Thoracic aorta (tissue), 2 donors: ENCODE data around the gene TNS3. TPM values are rescaled to one million over a fixed set of nuclear protein-coding genes. Genes with fewer than 3 reads are reported as not detected.

Experiments used
- ATAC-seq: fragments of 150-250 bp; one replicate; pipeline ENCODE4 v1.8.0; 2017; ENCODE audit warnings: low read depth; ENCODE audit not compliant: insufficient number of reproducible peaks, low FRiP score
- DNase-seq: peaks from one replicate; pipeline ENCODE4 v3.0.0-alpha.2; 2020; ENCODE audit warnings: low spot score
- H3K27ac ChIP-seq, 2 donors: fragments of 200-600 bp; sonication (generic); 1 replicate in 1 of 2; 2 replicates in 1 of 2; pipeline ENCODE4 v1.5.1; 2016; ENCODE audit warnings: mild to moderate bottlenecking in 2 of 2, moderate library complexity in 2 of 2
- H3K27me3 ChIP-seq: fragments of 200-600 bp; sonication (generic); replicated peaks from 2 replicates; pipeline ENCODE4 v1.6.0; 2016; ENCODE audit warnings: mild to moderate bottlenecking; ENCODE audit not compliant: insufficient read depth
- H3K36me3 ChIP-seq: fragments of 200-600 bp; sonication (generic); one replicate; pipeline ENCODE4 v1.5.1; 2016
- H3K4me1 ChIP-seq, 2 donors: fragments of 200-600 bp; sonication (generic); 1 replicate in 1 of 2; 2 replicates in 1 of 2; pipeline versions ENCODE4 v1.5.1 to v1.6.0; 2016; ENCODE audit warnings: low read depth in 2 of 2, mild to moderate bottlenecking in 1 of 2; ENCODE audit not compliant: control insufficient read depth in 1 of 2
- H3K4me3 ChIP-seq: fragments of 200-600 bp; sonication (generic); 2 replicates; pipeline ENCODE4 v1.5.1; 2016; ENCODE audit warnings: mild to moderate bottlenecking
- H3K9me3 ChIP-seq: fragments of 200-600 bp; sonication (generic); 2 replicates; pipeline ENCODE4 v1.5.1; 2016
- total RNA-seq, 2 donors: library from RNA; depleted of rRNA; stranded (reverse); fragments of >200 nt; gene quantifications; one replicate each; pipeline versions ENCODE4 v1.1.0 to v1.2.3, GENCODE V29; 2016
- TF ChIP-seq, protein P1 (sequence below): fragments of 200-600 bp; sonication (generic); IDR thresholded peaks from one replicate; pipeline ENCODE4 v1.5.1; 2019; ENCODE audit warnings: antibody characterized with exemption

Gene TNS3
- total RNA-seq, 2 donors from 2014 or later, result 138 to 151 TPM

DNA sequence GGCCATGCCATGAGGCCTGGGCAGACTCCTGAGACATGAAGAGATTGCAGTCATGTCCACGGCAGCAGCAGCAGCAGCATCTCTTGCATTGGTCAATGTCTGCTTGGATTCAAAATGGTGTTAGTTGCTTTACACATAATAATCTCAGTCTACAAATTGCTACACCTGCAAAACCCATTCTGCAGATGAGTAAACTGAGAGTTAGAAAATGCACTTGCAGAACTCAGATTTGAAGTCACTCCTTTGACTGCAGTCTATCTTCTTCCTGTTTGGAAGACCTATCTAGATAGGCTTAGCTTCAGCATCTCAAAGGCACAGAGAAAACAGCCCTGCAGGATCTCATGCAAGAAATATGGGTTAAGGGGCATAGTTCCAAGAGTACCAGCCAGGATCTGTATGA lies 350.3 kb downstream of the TNS3 start:
- ATAC-seq (no peak), DNase-seq (no peak)
- no peaks in the 10 kb centered on the region for H3K9me3 ChIP-seq
- no peak overlapping the region for H3K4me3 ChIP-seq
- TF ChIP-seq, protein P1, sequence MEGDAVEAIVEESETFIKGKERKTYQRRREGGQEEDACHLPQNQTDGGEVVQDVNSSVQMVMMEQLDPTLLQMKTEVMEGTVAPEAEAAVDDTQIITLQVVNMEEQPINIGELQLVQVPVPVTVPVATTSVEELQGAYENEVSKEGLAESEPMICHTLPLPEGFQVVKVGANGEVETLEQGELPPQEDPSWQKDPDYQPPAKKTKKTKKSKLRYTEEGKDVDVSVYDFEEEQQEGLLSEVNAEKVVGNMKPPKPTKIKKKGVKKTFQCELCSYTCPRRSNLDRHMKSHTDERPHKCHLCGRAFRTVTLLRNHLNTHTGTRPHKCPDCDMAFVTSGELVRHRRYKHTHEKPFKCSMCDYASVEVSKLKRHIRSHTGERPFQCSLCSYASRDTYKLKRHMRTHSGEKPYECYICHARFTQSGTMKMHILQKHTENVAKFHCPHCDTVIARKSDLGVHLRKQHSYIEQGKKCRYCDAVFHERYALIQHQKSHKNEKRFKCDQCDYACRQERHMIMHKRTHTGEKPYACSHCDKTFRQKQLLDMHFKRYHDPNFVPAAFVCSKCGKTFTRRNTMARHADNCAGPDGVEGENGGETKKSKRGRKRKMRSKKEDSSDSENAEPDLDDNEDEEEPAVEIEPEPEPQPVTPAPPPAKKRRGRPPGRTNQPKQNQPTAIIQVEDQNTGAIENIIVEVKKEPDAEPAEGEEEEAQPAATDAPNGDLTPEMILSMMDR, result no peak
- no peaks in the 10 kb centered on the region for H3K27me3 ChIP-seq
- peaks cover 0 to 6% of the 10 kb centered on the region in 2 donors for H3K4me1 ChIP-seq
- H3K36me3 ChIP-seq, result no peaks in the 10 kb centered on the region
- H3K27ac ChIP-seq, result no peak overlapping the region

DNA sequence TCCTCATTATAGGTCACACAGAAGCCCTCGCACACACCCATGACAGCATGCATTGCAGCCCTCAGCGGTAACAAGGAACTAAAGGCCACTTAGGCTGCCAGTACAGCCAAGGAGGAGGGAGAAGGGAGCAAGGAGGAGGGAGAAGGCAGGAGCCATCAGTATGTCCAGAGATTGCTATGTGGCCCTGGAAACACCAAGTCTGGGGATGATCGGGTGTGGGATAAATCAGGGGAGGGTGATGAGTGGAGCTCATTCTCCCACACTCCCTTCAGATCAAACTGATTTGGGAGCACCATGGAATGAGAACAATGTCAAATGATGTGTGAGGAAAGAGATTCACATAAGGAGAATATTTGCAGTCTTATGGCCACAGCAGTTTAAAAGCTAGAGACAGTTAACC lies 350.9 kb downstream of the TNS3 start:
- DNase-seq (no peak), ATAC-seq (no peak)
- no peaks in the 10 kb centered on the region for H3K36me3 ChIP-seq
- no peak overlapping the region for H3K4me3 ChIP-seq
- peaks cover 0 to 6% of the 10 kb centered on the region in 2 donors for H3K4me1 ChIP-seq
- H3K9me3 ChIP-seq, result no peaks in the 10 kb centered on the region
- no peak overlapping the region for H3K27ac ChIP-seq
- TF ChIP-seq, protein P1, result no peak
- H3K27me3 ChIP-seq, result no peaks in the 10 kb centered on the region

DNA sequence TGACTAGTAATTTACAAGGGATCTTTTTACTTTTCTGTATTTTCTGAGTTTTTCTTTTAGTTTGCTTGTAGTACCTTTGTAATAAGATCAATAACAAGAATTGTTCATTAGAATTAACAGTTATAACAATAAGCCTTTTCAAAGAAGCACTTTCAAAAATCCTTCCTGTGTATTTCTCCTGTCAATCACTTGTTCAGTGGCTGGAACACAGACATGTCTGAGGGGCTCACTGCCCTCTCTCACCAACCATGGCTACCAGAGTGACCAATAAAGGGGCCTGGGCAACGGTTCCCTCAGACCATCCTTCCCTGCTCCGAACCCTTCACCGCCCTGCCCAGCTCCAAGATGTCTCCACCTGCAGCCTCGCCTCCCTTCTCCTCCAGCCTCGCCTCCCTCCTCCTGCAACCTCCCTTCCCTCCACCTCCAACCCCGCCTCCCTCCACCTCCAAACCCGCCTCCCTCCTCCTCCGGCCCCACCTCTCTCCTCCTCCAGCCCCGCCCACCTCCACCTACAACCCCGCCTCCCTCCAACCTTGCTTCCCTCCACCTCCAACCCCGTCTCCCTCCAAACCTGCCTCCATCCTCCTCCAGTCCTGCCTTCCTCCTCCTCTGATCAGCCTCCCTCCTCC lies 353.4 kb downstream of the TNS3 start:
- H3K9me3 ChIP-seq, result no peaks in the 10 kb centered on the region
- TF ChIP-seq, protein P1, result no peak
- no peaks in the 10 kb centered on the region for H3K36me3 ChIP-seq
- no peak for ATAC-seq
- H3K4me3 ChIP-seq, result no peak overlapping the region
- DNase-seq, result no peak
- H3K27ac ChIP-seq, result no peak overlapping the region
- H3K27me3 ChIP-seq, result no peaks in the 10 kb centered on the region
- no peaks in the 10 kb centered on the region for H3K4me1 ChIP-seq

DNA sequence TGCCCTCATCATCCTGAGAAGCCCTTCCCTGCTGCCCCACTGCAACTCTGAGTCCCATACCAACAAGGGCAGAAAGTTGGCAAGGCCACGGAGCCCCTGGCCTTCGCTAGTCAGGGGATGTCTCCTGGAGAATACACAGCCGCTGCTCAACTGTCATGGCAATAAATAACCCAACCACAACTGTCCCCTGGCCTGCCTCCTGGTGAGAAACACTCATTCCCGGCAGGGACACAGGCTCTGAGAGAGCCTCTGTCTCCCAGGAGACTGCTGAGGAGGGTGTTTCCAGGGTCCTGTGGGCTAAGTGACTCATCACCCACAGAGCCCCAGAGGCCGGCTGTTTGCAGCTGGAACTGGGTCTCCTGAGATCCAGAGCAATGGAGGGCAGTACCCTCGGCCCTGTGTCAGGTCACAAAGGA lies 354.1 kb downstream of the TNS3 start:
- H3K36me3 ChIP-seq, result no peaks in the 10 kb centered on the region
- H3K4me1 ChIP-seq, result no peaks in the 10 kb centered on the region
- H3K27me3 ChIP-seq, result no peaks in the 10 kb centered on the region
- DNase-seq (no peak), ATAC-seq (no peak)
- TF ChIP-seq, protein P1, result no peak
- no peak overlapping the region for H3K4me3 ChIP-seq
- H3K9me3 ChIP-seq, result no peaks in the 10 kb centered on the region
- H3K27ac ChIP-seq, result no peak overlapping the region

DNA sequence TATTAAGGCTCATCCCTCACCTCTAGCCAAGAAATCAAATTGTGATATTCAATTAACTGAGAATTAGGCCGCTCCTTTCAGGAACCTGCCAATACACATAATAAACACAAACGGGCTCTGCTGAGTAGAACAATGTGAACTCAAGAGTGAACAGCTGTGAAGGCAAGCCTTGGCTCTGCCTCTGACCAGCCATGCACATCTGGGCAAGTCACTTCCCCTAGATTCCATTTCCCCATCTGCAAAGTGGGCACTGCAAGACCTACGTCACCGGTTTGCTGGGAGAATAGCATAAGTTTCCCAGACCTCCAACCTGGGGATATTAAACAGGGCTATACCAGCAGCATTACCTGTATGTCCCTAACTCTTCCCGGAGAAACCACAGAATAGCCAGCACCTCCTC lies 355.2 kb downstream of the TNS3 start:
- DNase-seq (no peak), ATAC-seq (no peak)
- no peak overlapping the region for H3K4me3 ChIP-seq

More for the DNA sequence above, 355.2 kb downstream of the TNS3 start:
- TF ChIP-seq, protein P1, result no peak
- no peak overlapping the region for H3K27ac ChIP-seq
- no peaks in the 10 kb centered on the region for H3K9me3 ChIP-seq
- H3K27me3 ChIP-seq, result no peaks in the 10 kb centered on the region
- no peaks in the 10 kb centered on the region for H3K36me3 ChIP-seq
- H3K4me1 ChIP-seq, result no peaks in the 10 kb centered on the region
